ENCODE measurements around the gene FYB1.

- TF ChIP-seq POLR2AphosphoS5 (IDR thresholded peaks at IDR 0.05; ENCODE audit: borderline replicate concordance, low read depth, low read length) (no peak), EZH2 (IDR thresholded peaks at IDR 0.05) (no peak), FOXP2 (optimal IDR thresholded peaks at IDR 0.05; ENCODE audit: control extremely low read depth, extremely low read length, insufficient read depth) (no peak)
Observed at GRCh38 chr5:39178861-39179260, 40.5 kb downstream of the FYB1 start.
